ENCODE data around the gene PCGF3.

GRCh38 chr4:769511-769910 lies 63.9 kb downstream of the PCGF3 start:
- TF ChIP-seq ZNF274 (IDR thresholded peaks at IDR 0.05; ENCODE audit: low read depth, low read length) (no peak), YY1 (IDR thresholded peaks at IDR 0.05; ENCODE audit: insufficient read depth, insufficient read length) (no peak)
